Breast epithelium (tissue), 4 donors: ENCODE measurements around the gene CARS1. TPM values are rescaled to one million over a fixed set of nuclear protein-coding genes. Genes with fewer than 3 reads are reported as not detected.
A peak's percentile ranks its signal among the peaks of the same experiment; 100 is the strongest.

Experiments used
- DNase-seq, 2 donors: peaks; one replicate each; pipeline ENCODE4 v3.0.0-alpha.2; 2019; ENCODE audit warnings: low spot score in 2 of 2
- H3K27ac ChIP-seq, 2 donors: fragments of 200-600 bp; sonication (generic) in 1 of 2; one replicate each; pipeline ENCODE4 v1.5.1; 2016 to 2019; ENCODE audit warnings: mild to moderate bottlenecking in 1 of 2
- H3K27me3 ChIP-seq, 2 donors: fragments of 200-600 bp; sonication (generic) in 1 of 2; one replicate each; pipeline versions ENCODE4 v1.5.1 to v1.6.0; 2017 to 2019; ENCODE audit warnings: control low read depth in 1 of 2, mild to moderate bottlenecking in 1 of 2
- H3K36me3 ChIP-seq: fragments of 200-600 bp; one replicate; pipeline ENCODE4 v1.5.1; 2019
- H3K4me1 ChIP-seq, 2 donors: fragments of 200-600 bp; sonication (generic); one replicate each; pipeline ENCODE4 v1.5.1; 2016 to 2019; ENCODE audit warnings: control low read depth in 1 of 2
- H3K4me3 ChIP-seq, 3 donors: fragments of 200-600 bp; sonication (generic); 1 replicate in 2 of 3; 2 replicates in 1 of 3; pipeline ENCODE4 v1.5.1; 2016 to 2019; ENCODE audit warnings: mild to moderate bottlenecking in 3 of 3, moderate library complexity in 2 of 3
- H3K9me3 ChIP-seq, 2 donors: fragments of 200-600 bp; sonication (generic) in 1 of 2; one replicate each; pipeline ENCODE4 v1.5.1; 2016 to 2019; ENCODE audit warnings: control low read depth in 1 of 2
- CTCF ChIP-seq, 3 donors: fragments of 450-650 bp; IDR thresholded peaks; one replicate each; pipeline ENCODE4 v1.5.1; 2016 to 2017; ENCODE audit warnings: antibody characterized with exemption in 3 of 3, mild to moderate bottlenecking in 3 of 3, moderate library complexity in 3 of 3
- POLR2A ChIP-seq: fragments of 450-650 bp; IDR thresholded peaks from one replicate; pipeline ENCODE4 v1.6.1; 2016; ENCODE audit warnings: antibody characterized with exemption, mild to moderate bottlenecking, moderate library complexity
- POLR2AphosphoS5 ChIP-seq, 3 donors: sonication (generic); formaldehyde crosslinking; IDR thresholded peaks; one replicate each; pipeline ENCODE4 v1.6.1; 2017; ENCODE audit warnings: antibody characterized with exemption in 3 of 3
- intact Hi-C: fragments of 100-400 bp; cut with DNase I; formaldehyde crosslinking; loops from one replicate; pipeline ENCODE4 v1.15.1; 2023; ENCODE audit warnings: low total_unique reads
- total RNA-seq, 3 donors: library from RNA; depleted of rRNA; stranded (reverse); fragments of >200 nt; gene quantifications; one replicate each; pipeline ENCODE4 v1.1.0, GENCODE V29; 2016

CARS1 gene
- total RNA-seq, 3 donors from 2014 or later = 30.1 to 42.6 (median 40.7) TPM

GRCh38 chr11:3056296-3057068 lies 741 bp downstream of the CARS1 start:
- Histone ChIP-seq H3K4me1 (peaks cover 3 to 7% of the 10 kb centered on the region in 2 donors), H3K4me3 (peak overlapping the region; percentile 79 to 100 (median 90)), H3K27me3 (no peaks in the 10 kb centered on the region), H3K36me3 (no peaks in the 10 kb centered on the region), H3K27ac (peak overlapping the region; percentile 82 to 96), H3K9me3 (no peaks in the 10 kb centered on the region)
- DNase-seq = no peak
- intact Hi-C loops = no loop called here
- TF ChIP-seq POLR2AphosphoS5 (IDR thresholded peaks at IDR 0.05) = no peak
- TF ChIP-seq POLR2A = no peak
- no peak for TF ChIP-seq CTCF (IDR thresholded peaks at IDR 0.05)

GRCh38 chr11:3055891-3056290 lies 1.3 kb downstream of the CARS1 start:
- Histone ChIP-seq H3K27ac (peak overlapping the region in 1 of 2 donors; percentile 82), H3K9me3 (no peaks in the 10 kb centered on the region), H3K27me3 (no peaks in the 10 kb centered on the region), H3K4me3 (peak overlapping the region; percentile 79 to 100 (median 90)), H3K36me3 (no peaks in the 10 kb centered on the region), H3K4me1 (peaks cover 3 to 7% of the 10 kb centered on the region in 2 donors)
- intact Hi-C loops = no loop called here
- TF ChIP-seq POLR2A = no peak
- no peak for TF ChIP-seq POLR2AphosphoS5 (IDR thresholded peaks at IDR 0.05)
- no peak for TF ChIP-seq CTCF (IDR thresholded peaks at IDR 0.05)
- no peak for DNase-seq

GRCh38 chr11:3052567-3052966 lies 4.7 kb downstream of the CARS1 start:
- H3K4me1 ChIP-seq = peaks cover 10 to 15% of the 10 kb centered on the region in 2 donors
- intact Hi-C loops = no loop called here

GRCh38 chr11:3052109-3052479 lies 5.1 kb downstream of the CARS1 start:
- H3K4me3 ChIP-seq = no peak overlapping the region
- intact Hi-C loops = no loop called here
- no peaks in the 10 kb centered on the region for H3K9me3 ChIP-seq
- TF ChIP-seq POLR2AphosphoS5 (IDR thresholded peaks at IDR 0.05) (no peak), CTCF (IDR thresholded peaks at IDR 0.05) (no peak), POLR2A (no peak)
- no peak overlapping the region for H3K27ac ChIP-seq
- DNase-seq = no peak
- no peaks in the 10 kb centered on the region for H3K36me3 ChIP-seq
- H3K4me1 ChIP-seq = peaks cover 10 to 15% of the 10 kb centered on the region in 2 donors
- no peaks in the 10 kb centered on the region for H3K27me3 ChIP-seq

More at GRCh38 chr11:3052567-3052966, 4.7 kb downstream of the CARS1 start:
- no peaks in the 10 kb centered on the region for H3K27me3 ChIP-seq
- TF ChIP-seq POLR2AphosphoS5 (IDR thresholded peaks at IDR 0.05) = no peak
- no peak for TF ChIP-seq CTCF (IDR thresholded peaks at IDR 0.05)
- no peak for TF ChIP-seq POLR2A
- H3K36me3 ChIP-seq = no peaks in the 10 kb centered on the region
- no peaks in the 10 kb centered on the region for H3K9me3 ChIP-seq
- no peak for DNase-seq
- H3K27ac ChIP-seq = no peak overlapping the region
- no peak overlapping the region for H3K4me3 ChIP-seq
